NT2/D1 (cell line): ENCODE measurements around the gene BCDIN3D.

ENCODE experiments used
- SUZ12 ChIP-seq: IDR thresholded peaks from 2 replicates; pipeline ENCODE4 v1.6.1; 2011; ENCODE audit not compliant: insufficient read length, insufficient read depth; ENCODE audit errors: extremely low read depth
- YY1 ChIP-seq: IDR thresholded peaks from 2 replicates; pipeline ENCODE4 v1.6.1; 2011; ENCODE audit not compliant: insufficient read length, insufficient read depth
- ZNF274 ChIP-seq: IDR thresholded peaks from 2 replicates; pipeline ENCODE4 v1.6.1; 2011; ENCODE audit warnings: mild to moderate bottlenecking, low read depth, low read length

GRCh38 chr12:49827401-49828099 is 15.4 kb downstream of the BCDIN3D start:
- TF ChIP-seq YY1 (no peak), ZNF274 (no peak), SUZ12 (no peak)
